GM12874 (cell line): Measurements from ENCODE around the gene WDR55.

Source experiments
- TF ChIP-seq, protein P1 (sequence below): IDR thresholded peaks from 2 replicates; pipeline ENCODE4 v1.5.1; 2011; ENCODE audit warnings: low read depth, mild to moderate bottlenecking, control low read depth, low read length, moderate library complexity; ENCODE audit not compliant: insufficient read depth

Gene WDR55

DNA sequence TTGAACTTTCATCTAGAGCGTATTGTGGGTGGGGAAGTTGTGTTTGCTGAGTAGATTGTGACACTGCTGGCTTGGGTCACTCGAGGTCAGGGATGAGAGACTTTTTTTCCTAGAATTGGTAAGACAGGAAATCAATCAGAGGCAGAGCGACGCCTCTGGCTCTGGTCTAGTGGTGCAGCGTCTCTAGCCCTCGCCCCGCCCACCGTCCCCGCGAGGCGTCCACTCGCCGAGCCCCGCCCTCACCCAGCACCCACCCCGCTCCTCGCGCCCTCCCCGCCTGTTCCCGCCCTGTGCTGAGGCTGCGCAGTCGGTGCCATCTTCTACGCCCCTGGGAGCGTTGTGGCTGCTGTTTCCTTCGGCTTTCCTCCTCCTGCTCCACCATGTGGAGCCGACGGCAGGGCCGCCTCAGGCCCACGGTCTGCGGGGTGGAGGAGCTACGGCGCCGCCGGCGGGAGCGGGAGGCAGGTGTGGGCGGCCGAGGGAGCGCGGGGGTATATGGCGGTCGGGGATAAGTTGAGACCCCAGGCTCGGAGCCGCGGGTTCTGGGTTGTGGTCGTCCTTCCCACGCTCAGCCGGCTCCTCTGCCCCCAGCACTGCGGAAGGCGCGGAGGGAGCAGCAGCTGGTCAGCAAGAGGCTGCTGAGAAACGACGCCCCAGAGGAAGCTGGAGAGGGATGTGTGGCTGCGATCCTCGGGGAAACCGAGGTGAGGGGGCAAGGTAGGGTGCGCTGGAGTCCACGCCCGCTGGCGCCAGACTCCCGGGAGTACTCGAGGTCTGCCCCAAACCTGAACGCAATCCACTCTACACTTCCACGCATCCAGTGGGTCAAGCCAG, 25.3 kb upstream of the WDR55 start, which contains the start of gene TMCO6:
Gene TMCO6, plus strand, starts transcription at position 304 of the 834 bp plus-strand sequence. Its CDS starts 77 bp downstream, at position 381.
- TF ChIP-seq, protein P1, sequence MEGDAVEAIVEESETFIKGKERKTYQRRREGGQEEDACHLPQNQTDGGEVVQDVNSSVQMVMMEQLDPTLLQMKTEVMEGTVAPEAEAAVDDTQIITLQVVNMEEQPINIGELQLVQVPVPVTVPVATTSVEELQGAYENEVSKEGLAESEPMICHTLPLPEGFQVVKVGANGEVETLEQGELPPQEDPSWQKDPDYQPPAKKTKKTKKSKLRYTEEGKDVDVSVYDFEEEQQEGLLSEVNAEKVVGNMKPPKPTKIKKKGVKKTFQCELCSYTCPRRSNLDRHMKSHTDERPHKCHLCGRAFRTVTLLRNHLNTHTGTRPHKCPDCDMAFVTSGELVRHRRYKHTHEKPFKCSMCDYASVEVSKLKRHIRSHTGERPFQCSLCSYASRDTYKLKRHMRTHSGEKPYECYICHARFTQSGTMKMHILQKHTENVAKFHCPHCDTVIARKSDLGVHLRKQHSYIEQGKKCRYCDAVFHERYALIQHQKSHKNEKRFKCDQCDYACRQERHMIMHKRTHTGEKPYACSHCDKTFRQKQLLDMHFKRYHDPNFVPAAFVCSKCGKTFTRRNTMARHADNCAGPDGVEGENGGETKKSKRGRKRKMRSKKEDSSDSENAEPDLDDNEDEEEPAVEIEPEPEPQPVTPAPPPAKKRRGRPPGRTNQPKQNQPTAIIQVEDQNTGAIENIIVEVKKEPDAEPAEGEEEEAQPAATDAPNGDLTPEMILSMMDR: peak; percentile 77

DNA sequence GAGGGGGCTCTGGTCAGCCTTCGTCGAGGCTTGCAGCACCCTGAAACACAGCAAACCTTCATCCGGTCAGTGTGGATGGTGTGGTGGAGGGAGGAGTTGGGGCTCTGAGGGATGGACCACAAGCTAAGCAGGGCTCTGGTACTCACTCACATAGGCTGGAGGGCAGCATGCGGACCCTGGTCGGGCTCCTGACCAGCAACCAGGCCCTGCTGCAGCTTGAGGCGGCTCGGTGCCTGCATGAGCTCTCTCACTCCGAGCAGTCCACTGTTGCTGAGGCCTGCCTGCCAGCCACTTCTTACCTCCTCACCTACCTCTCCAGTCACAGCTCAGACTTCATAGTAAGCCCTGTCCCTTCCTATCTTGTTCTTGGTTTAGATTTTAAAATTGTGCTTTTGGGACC, 23.0 kb upstream of the WDR55 start:
- TF ChIP-seq, protein P1: no peak

DNA sequence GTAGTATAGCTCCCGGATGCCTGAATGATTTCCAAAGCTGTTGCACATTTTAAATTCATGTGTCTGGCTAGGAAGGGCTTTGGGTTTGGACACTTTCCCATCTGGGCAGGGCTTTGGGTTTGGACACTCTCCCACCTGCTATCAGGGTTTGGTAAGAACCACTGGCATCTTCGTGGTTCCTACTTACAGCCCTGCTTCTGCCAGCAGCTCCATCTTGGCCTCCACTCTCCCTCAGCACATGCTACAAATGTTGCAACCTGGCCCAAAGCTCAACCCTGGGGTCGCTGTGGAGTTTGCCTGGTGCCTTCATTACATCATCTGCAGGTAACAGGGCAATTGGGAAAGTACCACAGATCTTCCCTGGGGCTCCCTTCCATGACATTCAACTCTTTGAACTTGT, 22.0 kb upstream of the WDR55 start:
- TF ChIP-seq, protein P1: no peak

DNA sequence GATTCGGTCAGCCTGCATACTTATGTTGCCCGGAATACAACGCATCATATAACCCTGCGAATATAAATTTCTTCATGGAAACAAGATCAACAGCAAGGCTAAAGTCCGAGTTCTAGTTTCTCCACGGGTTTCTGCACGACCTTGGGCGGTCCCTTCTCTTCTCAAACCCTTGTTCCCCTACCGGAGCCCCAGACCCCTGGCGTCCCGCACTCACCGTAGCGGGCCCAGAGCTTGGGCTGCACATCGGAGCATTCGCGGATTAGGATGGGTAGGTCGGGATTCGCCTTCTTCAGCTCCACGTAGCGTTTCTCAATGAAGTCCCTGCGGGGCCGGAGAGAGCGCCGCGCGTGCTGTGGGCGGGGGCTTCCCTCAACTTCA, 17.7 kb upstream of the WDR55 start:
- TF ChIP-seq, protein P1: no peak

DNA sequence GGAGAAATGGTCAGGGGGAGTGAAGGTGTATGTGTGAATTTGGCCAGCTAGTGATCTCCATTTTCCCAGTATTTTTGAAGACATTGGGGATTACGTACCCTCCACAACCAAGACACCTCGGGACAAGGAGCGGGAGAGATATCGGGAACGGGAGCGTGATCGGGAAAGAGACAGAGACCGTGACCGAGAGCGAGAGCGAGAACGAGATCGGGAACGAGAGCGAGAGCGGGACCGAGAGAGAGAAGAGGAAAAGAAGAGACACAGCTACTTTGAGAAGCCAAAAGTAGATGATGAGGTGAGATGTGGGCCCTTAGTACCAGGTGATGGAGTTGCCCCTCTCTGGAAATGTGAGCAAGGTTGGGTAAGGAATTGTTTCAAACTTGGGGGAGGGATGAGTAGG, 5.8 kb upstream of the WDR55 start:
- TF ChIP-seq, protein P1: no peak

DNA sequence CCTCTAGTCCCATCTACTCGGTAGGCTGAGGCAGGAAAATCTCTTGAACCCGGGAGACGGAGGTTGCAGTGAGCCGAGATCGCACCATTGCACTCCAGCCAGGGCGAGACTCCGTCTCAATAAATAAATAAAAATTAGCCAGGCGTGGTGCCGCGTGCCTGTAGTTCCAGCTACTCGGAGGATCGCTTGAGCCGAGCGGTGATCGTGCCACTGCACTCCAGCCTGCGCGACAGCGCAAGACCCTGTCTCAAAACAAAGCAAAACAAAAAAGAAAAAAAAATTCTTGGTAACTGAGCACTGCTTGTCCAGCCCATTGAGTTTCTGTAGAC, 710 bp upstream of the WDR55 start:
- TF ChIP-seq, protein P1: no peak

DNA sequence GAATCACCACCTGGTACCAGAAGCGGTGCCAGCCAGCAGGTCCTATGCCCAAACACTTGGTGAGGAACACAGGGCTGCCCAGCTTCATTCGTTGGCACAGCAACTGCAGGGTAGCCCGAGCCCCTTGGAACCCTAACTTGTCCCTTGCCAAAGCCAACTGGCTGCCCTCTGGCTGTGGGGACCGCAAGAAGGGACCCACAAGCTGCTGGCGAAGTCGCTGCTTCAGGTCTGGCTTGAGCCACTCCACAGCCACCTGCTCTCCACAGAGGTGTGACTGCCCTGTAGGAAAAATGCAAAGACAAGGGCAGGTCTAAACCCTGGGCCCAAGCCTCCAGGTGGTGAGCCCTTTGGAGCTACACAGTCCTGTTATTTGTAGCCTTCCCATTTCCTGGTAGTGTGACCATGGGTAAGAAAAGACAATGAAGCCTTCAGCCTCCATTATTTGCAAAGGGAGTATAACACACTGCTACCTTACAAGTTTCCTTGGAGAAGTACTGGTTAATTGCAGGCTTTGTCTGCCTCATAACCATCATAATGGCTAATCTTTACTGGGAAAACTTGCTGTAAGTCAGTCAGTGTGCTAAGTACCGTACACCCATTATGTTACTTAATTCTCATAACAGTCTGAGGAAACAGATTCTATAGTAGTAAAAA, 6.9 kb downstream of the WDR55 start:
- TF ChIP-seq, protein P1: no peak
